Loucy (cell line): ENCODE data around the gene LRRC72.

ENCODE experiments used
- CTCF ChIP-seq: fragments of 200-600 bp; sonication (generic); conservative IDR thresholded peaks from 2 replicates; pipeline ENCODE4 v1.5.1; 2014; ENCODE audit warnings: mild to moderate bottlenecking, antibody characterized with exemption, low read length
- EZH2phosphoT487 ChIP-seq: fragments of 200-600 bp; IDR thresholded peaks from 2 replicates; pipeline ENCODE4 v1.6.1; 2018; ENCODE audit warnings: antibody characterized with exemption, mild to moderate bottlenecking, moderate library complexity, borderline replicate concordance

GRCh38 chr7:16479591-16479990, 47.0 kb upstream of the LRRC72 start:
- TF ChIP-seq CTCF (no peak), EZH2phosphoT487 (no peak)
